Spleen (tissue), 7 donors: ENCODE results near the gene CCDC88C.

Source experiments
- CTCF ChIP-seq, 11 experiments: fragments of 200-600 bp in 7 of 11; fragments of 450-650 bp in 4 of 11; sonication (generic) in 4 of 11; IDR thresholded peaks in 8 of 11; conservative IDR thresholded peaks in 3 of 11; 1 replicate in 7 of 11; 2 replicates in 4 of 11; pipeline versions ENCODE4 v1.4.0 to v1.8.0; 2016 to 2021; ENCODE audit warnings: antibody characterized with exemption in 11 of 11, inconsistent platforms in 4 of 11, mild to moderate bottlenecking in 1 of 11
- POLR2A ChIP-seq, 3 donors: fragments of 450-650 bp; IDR thresholded peaks; one replicate each; pipeline ENCODE4 v1.5.1; 2017; ENCODE audit warnings: antibody characterized with exemption in 3 of 3, mild to moderate bottlenecking in 1 of 3
- donor health status: DM: no; HTN: no; CAD: no; lungs with moderate emphysema.
- donor health status: DM: no; HTN: no; CAD: no.
- donor health status: DM: no; HTN: no; CAD: no.

DNA sequence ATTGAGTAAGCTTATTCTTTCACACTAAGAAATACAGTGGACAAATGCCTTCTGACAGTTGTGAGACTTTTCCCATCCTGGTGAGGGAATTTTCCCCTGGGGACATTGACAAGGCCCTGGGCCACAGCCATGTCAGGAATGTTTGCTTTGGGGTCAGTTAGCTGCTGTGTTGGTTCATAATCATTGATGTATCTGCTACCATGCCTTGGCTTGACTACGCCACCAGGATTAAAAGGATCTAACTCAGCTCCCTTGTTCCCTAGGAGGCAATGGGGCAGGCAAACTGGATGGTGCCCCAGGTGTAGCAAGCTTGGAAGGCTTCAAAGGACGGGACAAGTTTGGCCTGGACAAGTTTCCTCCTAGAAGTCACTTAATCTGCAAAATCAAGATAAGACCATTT lies 3.1 kb upstream of the CCDC88C start:
- TF ChIP-seq CTCF (IDR thresholded peaks at IDR 0.05 in 8 of 11, conservative IDR thresholded peaks at IDR 0.05 in 3 of 11) (no peak), POLR2A (IDR thresholded peaks at IDR 0.05) (no peak)
